ENCODE results near the gene GRPR.

Gene GRPR

GRCh38 chrX:16196829-16197228, 73.5 kb downstream of the GRPR start:
- no peak for TF ChIP-seq CTCF (IDR thresholded peaks at IDR 0.05; ENCODE audit: low read depth, low read length)
- H3K4me3 ChIP-seq (ENCODE audit: low read depth, low read length), result no peak overlapping the region

GRCh38 chrX:16199343-16199742, 76.0 kb downstream of the GRPR start:
- no peak for TF ChIP-seq CTCF (IDR thresholded peaks at IDR 0.05; ENCODE audit: low read depth, low read length)
- H3K4me3 ChIP-seq (ENCODE audit: low read depth, low read length), result no peak overlapping the region

GRCh38 chrX:16202943-16203342, 79.6 kb downstream of the GRPR start:
- no peak overlapping the region for H3K4me3 ChIP-seq (ENCODE audit: low read depth, low read length)
- no peak for TF ChIP-seq CTCF (IDR thresholded peaks at IDR 0.05; ENCODE audit: low read depth, low read length)

Measured in WI38 (cell line).